ENCODE measurements around the gene PEPD. TPM values are rescaled to one million over a fixed set of nuclear protein-coding genes. Genes with fewer than 3 reads are reported as not detected.

Gene PEPD
- total RNA-seq, 1 donor from 2014 or later: 15.0 TPM

- H3K4me1 Mint-ChIP-seq (ENCODE audit: low read depth): no peaks in the 10 kb centered on the region
- no peak overlapping the region for H3K4me3 Mint-ChIP-seq
- H3K27me3 Mint-ChIP-seq (ENCODE audit: insufficient read depth): peaks cover 2% of the 10 kb centered on the region
- no peaks in the 10 kb centered on the region for H3K36me3 Mint-ChIP-seq (ENCODE audit: low read depth)
- no peak overlapping the region for H3K27ac Mint-ChIP-seq
- intact Hi-C loops (cut with micrococcal nuclease): no loop called here
- H3K9me3 Mint-ChIP-seq: no peaks in the 10 kb centered on the region
- no peak for DNase-seq (ENCODE audit: low spot score)
Observed at GRCh38 chr19:33530842-33531241, 9.3 kb upstream of the PEPD start.

- peaks cover 2% of the 10 kb centered on the region for H3K27me3 Mint-ChIP-seq (ENCODE audit: insufficient read depth)
- H3K4me3 Mint-ChIP-seq: no peak overlapping the region
- no peak for DNase-seq (ENCODE audit: low spot score)
- intact Hi-C loops (cut with micrococcal nuclease): no loop called here
- H3K9me3 Mint-ChIP-seq: no peaks in the 10 kb centered on the region
- no peaks in the 10 kb centered on the region for H3K36me3 Mint-ChIP-seq (ENCODE audit: low read depth)
- no peak overlapping the region for H3K27ac Mint-ChIP-seq
- H3K4me1 Mint-ChIP-seq (ENCODE audit: low read depth): no peaks in the 10 kb centered on the region
Observed at GRCh38 chr19:33530296-33530695, 8.7 kb upstream of the PEPD start.

GRCh38 chr19:33529094-33529676 lies 7.6 kb upstream of the PEPD start:
- H3K36me3 Mint-ChIP-seq (ENCODE audit: low read depth): no peaks in the 10 kb centered on the region
- DNase-seq (ENCODE audit: low spot score): no peak
- H3K27me3 Mint-ChIP-seq (ENCODE audit: insufficient read depth): peaks cover 2% of the 10 kb centered on the region
- no peaks in the 10 kb centered on the region for H3K4me1 Mint-ChIP-seq (ENCODE audit: low read depth)
- no peaks in the 10 kb centered on the region for H3K9me3 Mint-ChIP-seq
- intact Hi-C loops (cut with micrococcal nuclease): no loop called here
- H3K4me3 Mint-ChIP-seq: no peak overlapping the region
- no peak overlapping the region for H3K27ac Mint-ChIP-seq

- no peaks in the 10 kb centered on the region for H3K4me1 Mint-ChIP-seq (ENCODE audit: low read depth)
- no peak for DNase-seq (ENCODE audit: low spot score)
- no peak overlapping the region for H3K4me3 Mint-ChIP-seq
- peaks cover 2% of the 10 kb centered on the region for H3K27me3 Mint-ChIP-seq (ENCODE audit: insufficient read depth)
- H3K36me3 Mint-ChIP-seq (ENCODE audit: low read depth): no peaks in the 10 kb centered on the region
- no peaks in the 10 kb centered on the region for H3K9me3 Mint-ChIP-seq
- no peak overlapping the region for H3K27ac Mint-ChIP-seq
- intact Hi-C loops (cut with micrococcal nuclease): no loop called here
Observed at GRCh38 chr19:33528404-33528803, 6.8 kb upstream of the PEPD start.

- intact Hi-C loops (cut with micrococcal nuclease): no loop called here
- DNase-seq (ENCODE audit: low spot score): no peak
- Mint-ChIP-seq H3K27ac (no peak overlapping the region), H3K9me3 (no peaks in the 10 kb centered on the region), H3K4me1 (ENCODE audit: low read depth) (peaks cover 3% of the 10 kb centered on the region), H3K27me3 (ENCODE audit: insufficient read depth) (peaks cover 2% of the 10 kb centered on the region), H3K4me3 (no peak overlapping the region), H3K36me3 (ENCODE audit: low read depth) (no peaks in the 10 kb centered on the region)
Observed at GRCh38 chr19:33527125-33527524, 5.5 kb upstream of the PEPD start.

- Mint-ChIP-seq H3K4me1 (ENCODE audit: low read depth) (peaks cover 16% of the 10 kb centered on the region), H3K4me3 (no peak overlapping the region), H3K36me3 (ENCODE audit: low read depth) (no peaks in the 10 kb centered on the region), H3K9me3 (no peaks in the 10 kb centered on the region), H3K27me3 (ENCODE audit: insufficient read depth) (no peaks in the 10 kb centered on the region), H3K27ac (no peak overlapping the region)
- no peak for DNase-seq (ENCODE audit: low spot score)
- intact Hi-C loops (cut with micrococcal nuclease): loop anchor here (5.0 kb wide), 2 partner anchors 152 to 648 kb away; partner anchors contain the start of genes CEBPG and LSM14A
Observed at GRCh38 chr19:33524024-33524664, 2.6 kb upstream of the PEPD start.

DNA sequence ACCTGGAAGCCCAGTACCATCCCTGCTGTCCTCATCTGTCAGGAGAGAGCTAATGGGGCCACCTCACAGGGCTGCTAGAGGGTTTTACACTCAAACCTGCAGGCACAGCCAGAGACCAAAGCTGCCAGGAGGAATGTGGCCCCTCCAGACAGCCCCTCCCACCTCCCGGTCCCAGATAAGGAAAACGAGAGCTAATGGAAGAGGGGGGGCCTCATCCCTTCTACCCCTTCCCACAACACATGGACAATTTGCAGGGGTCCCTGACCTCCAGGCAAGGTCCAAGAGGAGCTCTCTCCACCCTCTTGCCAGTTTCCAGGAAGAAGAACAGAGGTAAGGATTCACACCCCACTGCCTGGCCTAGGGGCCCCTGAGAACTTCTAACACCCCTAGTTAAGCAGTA lies 1.6 kb upstream of the PEPD start:
- Mint-ChIP-seq H3K27ac (no peak overlapping the region), H3K9me3 (no peaks in the 10 kb centered on the region)
- intact Hi-C loops (cut with micrococcal nuclease): loop anchor here (5.0 kb wide), 2 partner anchors 151 to 649 kb away; partner anchors contain the start of genes CEBPG and LSM14A

DNA sequence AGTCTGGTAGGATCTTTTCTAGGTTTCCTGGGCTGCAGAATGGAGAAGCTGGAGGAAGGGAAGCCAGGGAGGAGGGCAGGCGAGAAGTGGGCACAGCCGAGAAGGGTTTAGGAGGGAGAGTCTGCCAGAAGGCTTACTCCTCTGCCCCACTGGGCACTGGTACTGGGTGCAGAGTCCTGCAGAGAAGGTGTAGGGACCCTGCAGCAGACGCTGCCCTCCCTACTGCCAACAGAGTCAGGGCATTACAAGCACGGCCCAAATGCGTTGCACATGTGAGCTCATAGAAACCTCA lies 726 bp upstream of the PEPD start:
- Mint-ChIP-seq H3K27me3 (ENCODE audit: insufficient read depth) (no peaks in the 10 kb centered on the region), H3K36me3 (ENCODE audit: low read depth) (no peaks in the 10 kb centered on the region), H3K27ac (no peak overlapping the region), H3K4me1 (ENCODE audit: low read depth) (peaks cover 16% of the 10 kb centered on the region), H3K4me3 (peak overlapping the region; percentile 88), H3K9me3 (no peaks in the 10 kb centered on the region)
- DNase-seq (ENCODE audit: low spot score): no peak
- intact Hi-C loops (cut with micrococcal nuclease): loop anchor here (5.0 kb wide), 2 partner anchors 150 to 650 kb away; partner anchors contain the start of genes CEBPG and LSM14A

More for the DNA sequence above, 1.6 kb upstream of the PEPD start:
- Mint-ChIP-seq H3K36me3 (ENCODE audit: low read depth) (no peaks in the 10 kb centered on the region), H3K4me3 (no peak overlapping the region), H3K27me3 (ENCODE audit: insufficient read depth) (no peaks in the 10 kb centered on the region), H3K4me1 (ENCODE audit: low read depth) (peaks cover 16% of the 10 kb centered on the region)
- DNase-seq (ENCODE audit: low spot score): no peak

DNA sequence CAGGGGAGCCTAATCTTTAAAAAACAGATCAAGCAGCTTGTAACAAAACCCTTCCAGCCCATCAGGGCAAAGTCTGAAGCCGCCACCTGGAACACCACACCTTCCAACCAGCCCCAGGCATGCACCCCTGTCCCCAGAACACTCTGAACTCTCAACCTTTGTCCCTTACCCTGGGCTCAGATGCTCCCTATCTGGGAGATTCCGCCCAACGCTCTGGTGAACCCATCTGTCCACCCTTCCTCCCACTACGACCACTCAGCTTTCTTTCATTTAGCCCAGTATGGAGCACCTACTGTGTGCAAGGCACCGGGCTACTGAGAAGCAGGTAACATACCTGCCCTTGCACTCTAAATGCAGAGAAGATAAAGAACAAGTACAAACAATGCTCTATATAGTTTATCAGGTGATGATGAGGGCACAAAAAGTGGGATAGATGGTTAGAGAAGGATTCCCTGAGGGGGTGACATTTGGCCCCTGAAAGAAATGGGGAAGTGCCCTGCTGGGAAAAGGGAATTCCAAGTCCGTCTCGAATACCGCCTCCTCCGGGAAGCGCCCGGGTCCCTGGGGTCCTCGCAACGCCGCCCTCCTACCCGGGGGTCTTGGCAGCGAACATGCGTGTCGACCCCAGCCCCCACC lies 629 bp downstream of the PEPD start:
- H3K4me3 Mint-ChIP-seq: peak overlapping the region; percentile 88
- H3K27ac Mint-ChIP-seq: no peak overlapping the region
- intact Hi-C loops (cut with micrococcal nuclease): loop anchor here (1.0 to 5.0 kb wide), 3 partner anchors 149 to 651 kb away; partner anchors contain the start of genes CEBPG and LSM14A
- peaks cover 16% of the 10 kb centered on the region for H3K4me1 Mint-ChIP-seq (ENCODE audit: low read depth)
- no peak for DNase-seq (ENCODE audit: low spot score)
- H3K36me3 Mint-ChIP-seq (ENCODE audit: low read depth): no peaks in the 10 kb centered on the region
- H3K27me3 Mint-ChIP-seq (ENCODE audit: insufficient read depth): no peaks in the 10 kb centered on the region
- no peaks in the 10 kb centered on the region for H3K9me3 Mint-ChIP-seq

DNA sequence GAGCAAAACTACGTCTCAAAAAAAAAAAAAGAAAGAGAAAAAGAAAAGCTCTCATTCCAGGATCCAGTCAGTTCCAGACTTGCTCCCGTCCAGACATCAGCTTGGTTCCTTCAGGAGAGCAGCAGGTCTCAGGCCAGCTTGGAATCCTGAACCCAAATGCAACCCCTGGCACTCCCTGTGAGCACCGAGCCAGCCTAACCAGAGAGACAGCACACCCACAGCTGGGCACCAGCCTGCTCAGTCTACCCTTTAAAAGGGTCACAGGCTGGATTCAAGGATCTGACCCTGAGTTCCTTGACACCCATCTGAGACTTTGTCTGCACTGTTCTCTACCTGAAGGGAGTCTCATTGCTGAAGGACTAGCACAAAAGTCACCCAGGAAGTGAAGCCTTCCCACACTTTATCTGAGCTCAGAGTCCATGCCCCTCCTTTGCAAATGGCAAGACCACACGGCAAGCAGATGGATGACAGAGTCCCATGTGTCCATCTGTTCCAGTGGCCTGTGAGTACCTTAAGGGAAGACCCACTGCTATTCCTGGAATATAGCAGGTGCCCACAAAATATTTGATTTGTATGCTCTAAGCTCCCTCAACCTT lies 1.4 kb downstream of the PEPD start:
- Mint-ChIP-seq H3K27me3 (ENCODE audit: insufficient read depth) (no peaks in the 10 kb centered on the region), H3K4me3 (peak overlapping the region; percentile 88), H3K27ac (no peak overlapping the region), H3K4me1 (ENCODE audit: low read depth) (peaks cover 16% of the 10 kb centered on the region), H3K9me3 (no peaks in the 10 kb centered on the region), H3K36me3 (ENCODE audit: low read depth) (no peaks in the 10 kb centered on the region)
- no peak for DNase-seq (ENCODE audit: low spot score)
- intact Hi-C loops (cut with micrococcal nuclease): loop anchor here (5.0 kb wide), 2 partner anchors 148 to 652 kb away; partner anchors contain the start of genes CEBPG and LSM14A

GRCh38 chr19:33519416-33519815 lies 2.2 kb downstream of the PEPD start:
- H3K4me3 Mint-ChIP-seq: no peak overlapping the region
- no peak for DNase-seq (ENCODE audit: low spot score)
- H3K9me3 Mint-ChIP-seq: no peaks in the 10 kb centered on the region
- intact Hi-C loops (cut with micrococcal nuclease): no loop called here
- no peaks in the 10 kb centered on the region for H3K36me3 Mint-ChIP-seq (ENCODE audit: low read depth)
- H3K27ac Mint-ChIP-seq: no peak overlapping the region
- H3K27me3 Mint-ChIP-seq (ENCODE audit: insufficient read depth): no peaks in the 10 kb centered on the region
- peaks cover 16% of the 10 kb centered on the region for H3K4me1 Mint-ChIP-seq (ENCODE audit: low read depth)

GRCh38 chr19:33518541-33518940 lies 3.0 kb downstream of the PEPD start:
- H3K4me3 Mint-ChIP-seq: no peak overlapping the region
- peaks cover 16% of the 10 kb centered on the region for H3K4me1 Mint-ChIP-seq (ENCODE audit: low read depth)
- H3K27me3 Mint-ChIP-seq (ENCODE audit: insufficient read depth): no peaks in the 10 kb centered on the region
- H3K27ac Mint-ChIP-seq: no peak overlapping the region
- no peaks in the 10 kb centered on the region for H3K36me3 Mint-ChIP-seq (ENCODE audit: low read depth)
- no peak for DNase-seq (ENCODE audit: low spot score)
- intact Hi-C loops (cut with micrococcal nuclease): no loop called here
- no peaks in the 10 kb centered on the region for H3K9me3 Mint-ChIP-seq

GRCh38 chr19:33517922-33518321 lies 3.7 kb downstream of the PEPD start:
- no peaks in the 10 kb centered on the region for H3K9me3 Mint-ChIP-seq
- no peaks in the 10 kb centered on the region for H3K36me3 Mint-ChIP-seq (ENCODE audit: low read depth)
- H3K4me1 Mint-ChIP-seq (ENCODE audit: low read depth): peaks cover 16% of the 10 kb centered on the region
- intact Hi-C loops (cut with micrococcal nuclease): no loop called here
- DNase-seq (ENCODE audit: low spot score): no peak
- H3K4me3 Mint-ChIP-seq: no peak overlapping the region
- H3K27ac Mint-ChIP-seq: no peak overlapping the region
- H3K27me3 Mint-ChIP-seq (ENCODE audit: insufficient read depth): no peaks in the 10 kb centered on the region
